HepG2 (cell line): ENCODE measurements around the gene OPN3. TPM values are rescaled to one million over a fixed set of nuclear protein-coding genes. Genes with fewer than 3 reads are reported as not detected.
A peak's percentile ranks its signal among the peaks of the same experiment; 100 is the strongest.

Experiments used
- IRX3 ChIP-seq: sonication (generic); formaldehyde crosslinking; IDR thresholded peaks from 2 replicates; pipeline ENCODE4 v1.8.1; 2023; ENCODE audit warnings: mild to moderate bottlenecking, low read depth, missing genetic modification reagents, borderline replicate concordance
- MTA3 ChIP-seq: sonication (generic); formaldehyde crosslinking; IDR thresholded peaks from 2 replicates; pipeline ENCODE4 v1.4.0; 2020; ENCODE audit warnings: missing genetic modification reagents
- SPEN ChIP-seq: sonication (generic); formaldehyde crosslinking; IDR thresholded peaks from 2 replicates; pipeline ENCODE4 v1.5.1; 2020; ENCODE audit warnings: low read depth, mild to moderate bottlenecking, missing genetic modification reagents
- STAT5B ChIP-seq: sonication (generic); formaldehyde crosslinking; IDR thresholded peaks from 2 replicates; pipeline ENCODE4 v1.4.0; 2020; ENCODE audit warnings: missing genetic modification reagents
- ZMYM4 ChIP-seq: sonication (generic); formaldehyde crosslinking; IDR thresholded peaks from 2 replicates; pipeline ENCODE4 v1.8.1; 2023; ENCODE audit warnings: mild to moderate bottlenecking, missing genetic modification reagents
- ZNF460 ChIP-seq: sonication (generic); formaldehyde crosslinking; IDR thresholded peaks from 2 replicates; pipeline ENCODE4 v1.5.1; 2020; ENCODE audit warnings: missing genetic modification reagents, mild to moderate bottlenecking, borderline replicate concordance
- ZNF670 ChIP-seq: sonication (generic); formaldehyde crosslinking; IDR thresholded peaks from 2 replicates; pipeline ENCODE4 v1.8.0; 2022; ENCODE audit warnings: mild to moderate bottlenecking, missing genetic modification reagents, borderline replicate concordance
- ZNF777 ChIP-seq: sonication (generic); formaldehyde crosslinking; IDR thresholded peaks from 2 replicates; pipeline ENCODE4 v1.4.0; 2020; ENCODE audit warnings: missing genetic modification reagents
- ZNF839 ChIP-seq: sonication (generic); formaldehyde crosslinking; IDR thresholded peaks from 2 replicates; pipeline ENCODE4 v1.4.0; 2020; ENCODE audit warnings: missing genetic modification reagents, mild to moderate bottlenecking, borderline replicate concordance
- polyA plus RNA-seq, 8 experiments: library from polyadenylated mRNA; depleted of rRNA in 3 of 8; stranded (reverse) in 7 of 8; unstranded in 1 of 8; fragments of >200 nt; fragmentation: Illumina TruSeq in 4 of 8; extraction: Trizol in 4 of 8; gene quantifications; 2 replicates each; pipeline versions ENCODE4 v1.2.1 to v1.2.3, GENCODE V29; 2011 to 2016; ENCODE audit warnings: low read depth in 4 of 8, missing spikeins in 1 of 8, mixed read lengths in 1 of 8; ENCODE audit not compliant: insufficient read depth in 1 of 8
- total RNA-seq, 5 experiments: library from RNA; depleted of rRNA; stranded (reverse); fragments of >200 nt; fragmentation: Illumina TruSeq; extraction: Trizol; gene quantifications; 2 replicates each; pipeline ENCODE4 v1.2.3, GENCODE V29; 2016; ENCODE audit warnings: low read depth in 1 of 5
- TF ChIP-seq, protein P1 (sequence below): fragments of 450-650 bp; IDR thresholded peaks from 2 replicates; pipeline ENCODE4 v1.6.1; 2016
- TF ChIP-seq, protein P2 (sequence below): sonication (generic); formaldehyde crosslinking; IDR thresholded peaks from 2 replicates; pipeline ENCODE4 v1.9.0; 2021; ENCODE audit warnings: missing genetic modification reagents, mild to moderate bottlenecking, borderline replicate concordance
- TF ChIP-seq, protein P3 (sequence below), 2 experiments: sonication (generic) in 1 of 2; formaldehyde crosslinking in 1 of 2; IDR thresholded peaks; 2 replicates each; pipeline versions ENCODE4 v1.4.0 to v1.6.1; 2018 to 2020; ENCODE audit warnings: missing genetic modification reagents in 2 of 2, borderline replicate concordance in 1 of 2, low read depth in 1 of 2, mild to moderate bottlenecking in 1 of 2, missing biosample characterization in 1 of 2
- TF ChIP-seq, protein P4 (sequence below): sonication (generic); formaldehyde crosslinking; IDR thresholded peaks from 2 replicates; pipeline ENCODE4 v1.9.0; 2021; ENCODE audit warnings: missing genetic modification reagents, borderline replicate concordance
- TF ChIP-seq, protein P5 (sequence below), 2 experiments: IDR thresholded peaks; 2 replicates each; pipeline ENCODE4 v1.6.1; 2011 to 2012; ENCODE audit warnings: low read length in 2 of 2, borderline replicate concordance in 1 of 2, low read depth in 1 of 2, mild to moderate bottlenecking in 1 of 2, moderate library complexity in 1 of 2
- TF ChIP-seq, protein P6 (sequence below): sonication (generic); formaldehyde crosslinking; IDR thresholded peaks from 2 replicates; pipeline ENCODE4 v1.8.0; 2022; ENCODE audit warnings: missing genetic modification reagents, mild to moderate bottlenecking, inconsistent platforms, borderline replicate concordance

The OPN3 gene
- total and polyA plus RNA-seq, 2 of the 13 experiments (the other 11 are each of a cell fraction or from before 2014, with no cell fraction given): 17.4 to 23.0 TPM

DNA sequence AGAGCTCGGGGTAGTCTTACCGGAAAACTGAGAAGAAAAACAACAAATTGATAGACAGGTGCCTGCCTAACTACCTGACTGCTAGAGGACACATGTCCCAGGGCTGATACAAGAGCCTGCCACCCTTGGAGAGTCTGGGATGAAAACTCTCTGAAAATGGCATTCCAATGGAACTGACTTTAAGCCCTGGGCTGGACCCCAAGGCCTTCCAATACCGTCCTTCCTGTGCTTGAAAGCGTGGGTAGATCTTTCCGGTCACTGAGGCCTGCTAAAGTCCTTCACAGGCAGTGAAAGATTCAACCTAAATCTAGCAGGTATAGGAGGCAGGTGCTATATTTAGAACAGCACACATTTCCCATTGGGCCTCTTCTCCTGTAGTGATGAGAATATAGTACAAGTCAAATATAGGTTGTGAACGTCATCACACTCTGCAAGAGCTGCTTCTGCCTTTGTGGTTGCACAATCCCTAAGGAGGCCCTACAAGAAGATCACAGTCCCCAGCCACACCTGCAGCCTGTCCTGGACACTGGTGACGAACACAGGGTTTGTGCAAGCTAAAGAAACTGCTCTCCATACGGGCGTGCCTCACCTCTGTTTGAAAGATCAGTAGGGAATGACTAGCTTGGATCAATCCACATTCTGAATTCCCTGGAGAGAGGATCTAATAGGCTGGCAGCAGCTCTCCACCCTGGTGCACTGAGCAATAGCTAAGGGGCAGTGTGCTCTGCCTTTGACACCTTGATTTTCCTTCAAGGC is 876 bp upstream of the OPN3 start (continued):
- TF ChIP-seq, protein P1, sequence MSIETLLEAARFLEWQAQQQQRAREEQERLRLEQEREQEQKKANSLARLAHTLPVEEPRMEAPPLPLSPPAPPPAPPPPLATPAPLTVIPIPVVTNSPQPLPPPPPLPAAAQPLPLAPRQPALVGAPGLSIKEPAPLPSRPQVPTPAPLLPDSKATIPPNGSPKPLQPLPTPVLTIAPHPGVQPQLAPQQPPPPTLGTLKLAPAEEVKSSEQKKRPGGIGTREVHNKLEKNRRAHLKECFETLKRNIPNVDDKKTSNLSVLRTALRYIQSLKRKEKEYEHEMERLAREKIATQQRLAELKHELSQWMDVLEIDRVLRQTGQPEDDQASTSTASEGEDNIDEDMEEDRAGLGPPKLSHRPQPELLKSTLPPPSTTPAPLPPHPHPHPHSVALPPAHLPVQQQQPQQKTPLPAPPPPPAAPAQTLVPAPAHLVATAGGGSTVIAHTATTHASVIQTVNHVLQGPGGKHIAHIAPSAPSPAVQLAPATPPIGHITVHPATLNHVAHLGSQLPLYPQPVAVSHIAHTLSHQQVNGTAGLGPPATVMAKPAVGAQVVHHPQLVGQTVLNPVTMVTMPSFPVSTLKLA: no peak
- TF ChIP-seq, protein P2, sequence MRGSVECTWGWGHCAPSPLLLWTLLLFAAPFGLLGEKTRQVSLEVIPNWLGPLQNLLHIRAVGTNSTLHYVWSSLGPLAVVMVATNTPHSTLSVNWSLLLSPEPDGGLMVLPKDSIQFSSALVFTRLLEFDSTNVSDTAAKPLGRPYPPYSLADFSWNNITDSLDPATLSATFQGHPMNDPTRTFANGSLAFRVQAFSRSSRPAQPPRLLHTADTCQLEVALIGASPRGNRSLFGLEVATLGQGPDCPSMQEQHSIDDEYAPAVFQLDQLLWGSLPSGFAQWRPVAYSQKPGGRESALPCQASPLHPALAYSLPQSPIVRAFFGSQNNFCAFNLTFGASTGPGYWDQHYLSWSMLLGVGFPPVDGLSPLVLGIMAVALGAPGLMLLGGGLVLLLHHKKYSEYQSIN (CRISPR knock-in tag): no peak
- TF ChIP-seq ZNF670 (CRISPR knock-in tag) (no peak), IRX3 (CRISPR knock-in tag) (no peak), STAT5B (CRISPR knock-in tag) (no peak), ZNF460 (CRISPR knock-in tag) (no peak), ZNF839 (CRISPR knock-in tag) (no peak), SPEN (no peak), ZNF777 (CRISPR knock-in tag) (no peak), ZMYM4 (CRISPR knock-in tag) (no peak), MTA3 (CRISPR knock-in tag) (no peak)
- TF ChIP-seq, protein P3, sequence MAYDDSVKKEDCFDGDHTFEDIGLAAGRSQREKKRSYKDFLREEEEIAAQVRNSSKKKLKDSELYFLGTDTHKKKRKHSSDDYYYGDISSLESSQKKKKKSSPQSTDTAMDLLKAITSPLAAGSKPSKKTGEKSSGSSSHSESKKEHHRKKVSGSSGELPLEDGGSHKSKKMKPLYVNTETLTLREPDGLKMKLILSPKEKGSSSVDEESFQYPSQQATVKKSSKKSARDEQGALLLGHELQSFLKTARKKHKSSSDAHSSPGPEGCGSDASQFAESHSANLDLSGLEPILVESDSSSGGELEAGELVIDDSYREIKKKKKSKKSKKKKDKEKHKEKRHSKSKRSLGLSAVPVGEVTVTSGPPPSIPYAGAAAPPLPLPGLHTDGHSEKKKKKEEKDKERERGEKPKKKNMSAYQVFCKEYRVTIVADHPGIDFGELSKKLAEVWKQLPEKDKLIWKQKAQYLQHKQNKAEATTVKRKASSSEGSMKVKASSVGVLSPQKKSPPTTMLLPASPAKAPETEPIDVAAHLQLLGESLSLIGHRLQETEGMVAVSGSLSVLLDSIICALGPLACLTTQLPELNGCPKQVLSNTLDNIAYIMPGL (CRISPR knock-in tag; IDR thresholded peaks at IDR 0.05; ENCODE audit: borderline replicate concordance in 1 of 2, low read depth in 1 of 2): peak in 1 of 2 experiments; percentile 33; a peak in 1 of 4 replicates
- TF ChIP-seq, protein P4, sequence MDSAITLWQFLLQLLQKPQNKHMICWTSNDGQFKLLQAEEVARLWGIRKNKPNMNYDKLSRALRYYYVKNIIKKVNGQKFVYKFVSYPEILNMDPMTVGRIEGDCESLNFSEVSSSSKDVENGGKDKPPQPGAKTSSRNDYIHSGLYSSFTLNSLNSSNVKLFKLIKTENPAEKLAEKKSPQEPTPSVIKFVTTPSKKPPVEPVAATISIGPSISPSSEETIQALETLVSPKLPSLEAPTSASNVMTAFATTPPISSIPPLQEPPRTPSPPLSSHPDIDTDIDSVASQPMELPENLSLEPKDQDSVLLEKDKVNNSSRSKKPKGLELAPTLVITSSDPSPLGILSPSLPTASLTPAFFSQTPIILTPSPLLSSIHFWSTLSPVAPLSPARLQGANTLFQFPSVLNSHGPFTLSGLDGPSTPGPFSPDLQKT (CRISPR knock-in tag): no peak
- TF ChIP-seq, protein P5, sequence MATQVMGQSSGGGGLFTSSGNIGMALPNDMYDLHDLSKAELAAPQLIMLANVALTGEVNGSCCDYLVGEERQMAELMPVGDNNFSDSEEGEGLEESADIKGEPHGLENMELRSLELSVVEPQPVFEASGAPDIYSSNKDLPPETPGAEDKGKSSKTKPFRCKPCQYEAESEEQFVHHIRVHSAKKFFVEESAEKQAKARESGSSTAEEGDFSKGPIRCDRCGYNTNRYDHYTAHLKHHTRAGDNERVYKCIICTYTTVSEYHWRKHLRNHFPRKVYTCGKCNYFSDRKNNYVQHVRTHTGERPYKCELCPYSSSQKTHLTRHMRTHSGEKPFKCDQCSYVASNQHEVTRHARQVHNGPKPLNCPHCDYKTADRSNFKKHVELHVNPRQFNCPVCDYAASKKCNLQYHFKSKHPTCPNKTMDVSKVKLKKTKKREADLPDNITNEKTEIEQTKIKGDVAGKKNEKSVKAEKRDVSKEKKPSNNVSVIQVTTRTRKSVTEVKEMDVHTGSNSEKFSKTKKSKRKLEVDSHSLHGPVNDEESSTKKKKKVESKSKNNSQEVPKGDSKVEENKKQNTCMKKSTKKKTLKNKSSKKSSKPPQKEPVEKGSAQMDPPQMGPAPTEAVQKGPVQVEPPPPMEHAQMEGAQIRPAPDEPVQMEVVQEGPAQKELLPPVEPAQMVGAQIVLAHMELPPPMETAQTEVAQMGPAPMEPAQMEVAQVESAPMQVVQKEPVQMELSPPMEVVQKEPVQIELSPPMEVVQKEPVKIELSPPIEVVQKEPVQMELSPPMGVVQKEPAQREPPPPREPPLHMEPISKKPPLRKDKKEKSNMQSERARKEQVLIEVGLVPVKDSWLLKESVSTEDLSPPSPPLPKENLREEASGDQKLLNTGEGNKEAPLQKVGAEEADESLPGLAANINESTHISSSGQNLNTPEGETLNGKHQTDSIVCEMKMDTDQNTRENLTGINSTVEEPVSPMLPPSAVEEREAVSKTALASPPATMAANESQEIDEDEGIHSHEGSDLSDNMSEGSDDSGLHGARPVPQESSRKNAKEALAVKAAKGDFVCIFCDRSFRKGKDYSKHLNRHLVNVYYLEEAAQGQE (IDR thresholded peaks at IDR 0.05; ENCODE audit: borderline replicate concordance in 1 of 2, low read depth in 1 of 2, low read length in 2 of 2): no peak
- TF ChIP-seq, protein P6, sequence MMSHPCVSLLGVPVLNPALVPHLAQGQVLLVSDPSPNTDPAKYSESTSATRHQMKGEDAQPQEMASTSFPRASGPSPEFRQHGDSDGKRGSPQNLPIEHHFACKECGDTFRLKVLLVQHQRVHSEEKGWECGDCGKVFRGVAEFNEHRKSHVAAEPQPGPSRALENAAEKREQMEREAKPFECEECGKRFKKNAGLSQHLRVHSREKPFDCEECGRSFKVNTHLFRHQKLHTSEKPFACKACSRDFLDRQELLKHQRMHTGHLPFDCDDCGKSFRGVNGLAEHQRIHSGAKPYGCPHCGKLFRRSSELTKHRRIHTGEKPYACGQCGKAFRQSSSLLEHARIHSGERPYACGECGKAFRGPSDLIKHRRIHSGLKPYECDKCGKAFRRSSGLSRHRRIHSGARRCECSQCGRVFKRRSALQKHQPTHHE (CRISPR knock-in tag): no peak
